IPS DF 6.9 (cell line): ENCODE measurements around the gene RNU6-8.

Source experiments
- DNase-seq: peaks from one replicate; pipeline ENCODE4 v3.0.0-alpha.2; 2013; ENCODE audit warnings: low read depth, low spot score
- H3K27ac ChIP-seq: one replicate; pipeline ENCODE4 v1.5.1; 2013; ENCODE audit warnings: low read length, control low read depth
- H3K27me3 ChIP-seq: 2 replicates; pipeline ENCODE4 v1.6.1; 2013; ENCODE audit warnings: mild to moderate bottlenecking, low read length; ENCODE audit not compliant: control insufficient read depth, insufficient read depth
- H3K36me3 ChIP-seq: 2 replicates; pipeline ENCODE4 v1.6.1; 2013; ENCODE audit warnings: low read length; ENCODE audit not compliant: control insufficient read depth, insufficient read depth
- H3K4me1 ChIP-seq: 2 replicates; pipeline ENCODE4 v1.6.1; 2013; ENCODE audit warnings: low read length; ENCODE audit not compliant: control insufficient read depth, insufficient read depth
- H3K4me3 ChIP-seq: 2 replicates; pipeline ENCODE4 v1.5.1; 2013; ENCODE audit warnings: mild to moderate bottlenecking, low read length
- H3K9me3 ChIP-seq: 2 replicates; pipeline ENCODE4 v1.6.1; 2013; ENCODE audit warnings: low read length, inconsistent platforms; ENCODE audit not compliant: control insufficient read depth, insufficient read depth
- WGBS: extraction: QIAGEN DNeasy Blood & Tissue Kit; methylation state at CpG from one replicate; pipeline ENCODE4 v1.1.7; 2013; ENCODE audit warnings: mixed read lengths, missing lambda C conversion rate; ENCODE audit not compliant: insufficient read length, insufficient coverage; 5-methylcytosine and 5-hydroxymethylcytosine counted together

RNU6-8 gene

DNA sequence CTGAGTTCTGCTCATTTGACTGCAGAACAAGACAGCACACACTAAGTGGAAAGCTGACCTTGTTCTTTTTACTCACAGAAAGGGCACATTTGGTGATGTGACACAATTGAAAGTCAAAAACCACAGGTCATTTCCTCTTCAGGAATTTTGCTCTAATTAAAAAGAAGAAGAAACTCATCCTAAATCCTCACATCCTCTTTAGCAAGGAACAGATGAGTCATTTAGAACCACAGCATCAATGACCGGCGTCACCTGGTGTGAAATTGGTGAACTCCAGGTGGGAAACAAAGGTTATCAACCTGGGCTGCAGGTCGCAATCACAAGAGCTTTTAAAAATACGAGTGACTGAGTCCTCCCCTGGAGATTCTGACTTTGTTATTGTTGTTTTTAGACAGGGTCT is 2.9 kb upstream of the RNU6-8 start:
- no peak overlapping the region for H3K27ac ChIP-seq
- H3K4me3 ChIP-seq: no peak overlapping the region
- no peaks in the 10 kb centered on the region for H3K36me3 ChIP-seq
- no peaks in the 10 kb centered on the region for H3K9me3 ChIP-seq
- no peaks in the 10 kb centered on the region for H3K27me3 ChIP-seq
- WGBS: no CpG with 5 or more reads among the region's 4 CpGs
- DNase-seq: no peak
- no peaks in the 10 kb centered on the region for H3K4me1 ChIP-seq

DNA sequence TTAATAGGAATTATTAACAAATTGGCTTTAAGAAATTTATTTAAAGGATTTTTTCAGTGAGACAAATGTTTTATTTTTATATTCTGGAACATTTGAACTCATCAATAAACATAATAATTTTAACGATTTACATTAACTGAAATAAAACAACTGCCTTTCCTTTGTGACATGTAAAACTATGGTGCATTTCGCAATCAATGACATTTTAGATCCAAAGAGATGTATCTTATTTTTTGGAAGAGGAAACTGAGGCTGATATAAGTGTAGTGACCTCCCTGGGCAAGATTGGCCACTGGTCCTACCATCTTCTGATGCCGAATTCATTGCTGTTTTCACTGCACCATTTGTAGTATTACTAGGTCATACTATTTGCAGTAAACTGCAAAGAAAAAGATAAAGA is 2.5 kb upstream of the RNU6-8 start:
- no peak for DNase-seq
- no peaks in the 10 kb centered on the region for H3K27me3 ChIP-seq
- H3K9me3 ChIP-seq: no peaks in the 10 kb centered on the region
- H3K4me1 ChIP-seq: no peaks in the 10 kb centered on the region
- no peaks in the 10 kb centered on the region for H3K36me3 ChIP-seq
- no CpG with 5 or more reads among the region's 3 CpGs for WGBS
- no peak overlapping the region for H3K4me3 ChIP-seq
- no peak overlapping the region for H3K27ac ChIP-seq

DNA sequence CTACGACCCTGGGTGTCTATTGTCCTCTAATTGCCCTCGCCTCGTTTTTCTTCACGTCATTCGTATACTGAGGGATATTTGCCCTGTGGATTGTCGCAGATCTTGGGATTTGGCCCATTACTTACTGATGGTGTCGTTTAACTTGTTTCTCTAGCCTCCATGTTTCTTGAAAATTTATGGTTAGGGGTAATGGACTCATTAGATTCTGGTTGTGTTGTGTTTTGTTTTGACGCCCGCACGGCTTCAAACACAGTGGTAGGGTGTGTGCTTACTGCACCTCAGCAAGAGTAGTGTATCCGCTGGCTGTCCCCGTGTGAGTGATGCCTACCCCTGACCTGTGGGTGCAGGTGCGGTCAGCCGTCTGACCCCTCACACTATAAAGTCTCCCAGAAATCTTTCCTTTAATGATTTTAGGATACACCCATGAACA is 874 bp upstream of the RNU6-8 start:
- no peaks in the 10 kb centered on the region for H3K4me1 ChIP-seq
- H3K27ac ChIP-seq: no peak overlapping the region
- peak overlapping the region; percentile 88; the same call in 1 of the 2 replicates for H3K4me3 ChIP-seq
- H3K36me3 ChIP-seq: no peaks in the 10 kb centered on the region
- no peaks in the 10 kb centered on the region for H3K9me3 ChIP-seq
- no peak for DNase-seq
- WGBS: no CpG with 5 or more reads among the region's 14 CpGs
- no peaks in the 10 kb centered on the region for H3K27me3 ChIP-seq

DNA sequence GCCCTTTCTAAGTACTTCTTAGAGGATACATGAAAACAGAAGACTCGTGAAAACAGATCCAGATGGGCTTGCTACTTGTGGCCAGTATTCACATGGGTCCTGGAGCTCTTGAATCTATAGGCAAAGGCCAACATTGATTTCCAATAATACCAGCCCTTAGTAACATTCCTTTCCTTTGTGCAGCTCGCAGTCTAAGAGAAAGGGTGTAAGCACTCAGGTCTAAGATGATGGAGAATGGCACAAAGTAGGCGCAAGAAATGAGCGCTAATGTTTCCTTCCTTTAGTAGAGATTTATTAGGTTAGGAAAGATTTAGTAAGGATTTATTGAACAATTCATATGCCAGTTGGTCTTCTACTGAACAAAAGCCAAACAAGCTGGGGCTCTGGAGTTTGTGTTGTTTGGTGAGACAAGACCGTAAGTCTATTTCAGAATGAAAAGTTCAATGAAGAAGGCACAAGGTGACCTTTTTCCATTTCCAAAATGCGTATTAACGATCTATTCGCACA is 525 bp downstream of the RNU6-8 start:
- no CpG with 5 or more reads among the region's 8 CpGs for WGBS

DNA sequence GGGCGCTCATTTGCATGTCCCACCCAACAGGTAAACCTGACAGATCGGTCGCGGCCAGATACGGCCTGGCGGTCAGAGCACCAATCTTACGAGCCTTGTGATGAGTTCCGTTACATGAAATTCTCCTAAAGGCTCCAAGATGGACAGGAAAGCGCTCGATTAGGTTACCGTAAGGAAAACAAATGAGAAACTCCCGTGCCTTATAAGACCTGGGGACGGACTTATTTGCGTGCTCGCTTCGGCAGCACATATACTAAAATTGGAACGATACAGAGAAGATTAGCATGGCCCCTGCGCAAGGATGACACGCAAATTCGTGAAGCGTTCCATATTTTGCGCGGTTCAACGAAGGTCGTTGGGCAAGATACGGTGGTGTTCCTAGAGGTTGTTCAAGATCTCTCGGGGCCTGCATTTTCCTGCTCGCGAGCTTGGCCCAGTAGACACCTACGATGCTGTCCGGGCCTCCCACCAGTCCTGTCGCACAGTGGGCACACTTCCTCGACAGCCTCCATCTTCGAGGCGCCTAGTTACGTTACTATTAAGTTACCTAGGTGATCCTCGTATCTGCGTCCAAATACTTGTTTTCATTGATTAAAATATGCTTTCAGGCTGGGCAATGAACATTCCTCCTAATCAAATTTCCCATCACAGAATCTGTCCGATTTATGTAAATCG is 1.1 kb downstream of the RNU6-8 start, which contains the start of gene RNU6-7:
RNU6-7 (plus strand) TSS at position 230 of the 675 bp plus-strand sequence.
- H3K36me3 ChIP-seq: no peaks in the 10 kb centered on the region
- no peak for DNase-seq
- WGBS: no CpG with 5 or more reads among the region's 40 CpGs
- H3K27me3 ChIP-seq: no peaks in the 10 kb centered on the region
- peak within 1 kb of the TSS; percentile 88 for H3K4me3 ChIP-seq
- no peaks in the 10 kb centered on the region for H3K4me1 ChIP-seq
- no peaks in the 10 kb centered on the region for H3K9me3 ChIP-seq
- no peak within 1 kb of the TSS for H3K27ac ChIP-seq

More for the DNA sequence above, 525 bp downstream of the RNU6-8 start:
- H3K36me3 ChIP-seq: no peaks in the 10 kb centered on the region
- H3K4me1 ChIP-seq: no peaks in the 10 kb centered on the region
- DNase-seq: no peak
- H3K27ac ChIP-seq: no peak overlapping the region
- peak overlapping the region; percentile 88; the same call in 1 of the 2 replicates for H3K4me3 ChIP-seq
- H3K9me3 ChIP-seq: no peaks in the 10 kb centered on the region
- H3K27me3 ChIP-seq: no peaks in the 10 kb centered on the region

DNA sequence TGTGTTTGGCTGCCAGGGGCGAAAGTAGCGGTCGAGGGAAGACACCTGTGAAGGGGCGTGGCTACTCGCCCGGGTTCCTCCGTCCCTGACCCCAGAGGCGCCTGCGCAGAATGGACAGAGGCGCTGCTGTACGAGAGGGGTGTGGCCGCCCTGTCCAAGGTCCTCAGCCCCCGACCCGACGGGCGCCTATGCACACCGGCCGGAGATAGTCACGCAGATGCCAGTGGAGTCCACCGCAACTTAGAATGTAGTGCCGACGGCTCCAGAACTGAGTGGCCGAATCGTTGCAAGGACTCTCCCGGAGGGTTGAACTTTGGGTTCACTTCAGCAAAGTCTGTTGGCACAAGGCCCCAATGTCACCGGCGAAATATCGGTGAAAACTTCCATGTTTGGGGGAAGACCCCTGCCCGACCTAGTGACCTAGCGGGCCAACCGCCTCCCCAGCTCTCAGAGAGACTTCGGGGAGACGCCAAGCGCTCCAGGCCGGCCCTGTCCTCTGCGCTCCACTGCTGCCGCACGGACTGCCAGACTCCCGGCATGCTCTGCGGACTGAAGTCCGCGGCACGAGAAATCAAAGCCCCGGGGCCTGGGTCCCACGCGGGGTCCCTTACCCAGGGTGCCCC is 1.8 kb downstream of the RNU6-8 start:
- H3K4me3 ChIP-seq: peak overlapping the region; percentile 88
- no CpG with 5 or more reads among the region's 46 CpGs for WGBS
- no peak overlapping the region for H3K27ac ChIP-seq
- no peaks in the 10 kb centered on the region for H3K27me3 ChIP-seq
- no peaks in the 10 kb centered on the region for H3K4me1 ChIP-seq
- no peaks in the 10 kb centered on the region for H3K36me3 ChIP-seq
- DNase-seq: peak; percentile 70
- no peaks in the 10 kb centered on the region for H3K9me3 ChIP-seq

DNA sequence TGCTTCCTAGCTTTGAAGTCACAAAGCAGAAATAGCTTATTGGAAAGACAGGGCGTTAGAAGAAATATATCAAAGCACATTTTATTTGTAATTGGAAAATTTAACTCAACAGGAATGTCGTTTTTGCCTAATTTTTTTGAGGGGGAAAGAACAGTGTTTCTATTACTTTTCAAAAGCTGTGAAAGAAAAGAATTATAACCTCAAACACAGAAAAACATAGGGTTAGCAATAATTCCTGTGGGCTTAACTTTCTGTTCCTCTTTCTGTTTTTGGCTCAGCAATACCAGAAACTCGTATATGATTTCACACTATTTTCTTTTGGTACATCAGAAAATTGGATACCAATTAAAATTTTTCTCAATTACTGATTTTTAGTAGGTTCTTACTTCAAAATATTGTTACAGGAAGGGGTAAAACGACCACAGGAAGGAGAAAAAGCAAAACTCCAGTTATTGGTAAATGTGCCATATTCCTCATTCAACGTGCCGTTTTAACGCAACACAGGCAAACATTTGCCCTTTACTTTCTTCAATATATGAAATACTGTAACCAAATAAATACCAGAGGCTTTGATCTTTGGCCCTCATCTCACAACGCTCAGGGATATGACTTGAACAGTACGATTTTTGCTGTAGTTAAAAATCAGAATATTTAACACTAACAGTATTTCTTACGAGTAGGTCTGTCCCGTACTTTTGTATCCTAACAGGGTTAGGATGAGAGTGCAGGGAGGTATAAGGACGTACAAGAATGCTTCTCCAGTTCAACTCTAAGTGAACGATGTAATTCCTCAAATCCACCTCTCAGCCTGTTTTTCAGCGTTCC is 2.5 kb downstream of the RNU6-8 start:
- Histone ChIP-seq H3K36me3 (no peaks in the 10 kb centered on the region), H3K9me3 (no peaks in the 10 kb centered on the region), H3K4me1 (no peaks in the 10 kb centered on the region), H3K27ac (no peak overlapping the region), H3K4me3 (peak overlapping the region; percentile 88; the same call in 1 of the 2 replicates), H3K27me3 (no peaks in the 10 kb centered on the region)
- DNase-seq: no peak
- no CpG with 5 or more reads among the region's 14 CpGs for WGBS

DNA sequence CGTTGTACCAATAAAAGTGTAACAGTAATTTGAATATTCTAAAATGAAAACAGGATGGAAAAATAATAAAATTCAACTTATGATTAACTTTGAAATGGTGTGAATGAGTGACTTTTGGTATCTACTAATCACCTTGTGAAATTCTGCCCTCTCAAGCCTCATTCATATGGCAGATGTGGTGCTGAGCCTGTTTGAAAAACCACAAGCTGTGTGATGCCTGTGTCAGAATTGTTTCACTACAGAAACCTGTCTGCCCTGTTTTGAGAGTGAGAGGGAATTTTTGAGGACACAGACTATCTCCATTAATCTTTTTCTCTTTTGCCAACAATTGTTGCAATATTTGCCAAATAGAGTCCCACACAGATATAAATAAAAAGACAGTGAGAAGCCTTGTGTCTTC is 5.2 kb downstream of the RNU6-8 start:
- DNase-seq: no peak
- Histone ChIP-seq H3K36me3 (no peaks in the 10 kb centered on the region), H3K27ac (no peak overlapping the region), H3K4me3 (no peak overlapping the region), H3K9me3 (no peaks in the 10 kb centered on the region), H3K27me3 (no peaks in the 10 kb centered on the region), H3K4me1 (no peaks in the 10 kb centered on the region)
- WGBS: no CpG with 5 or more reads among the region's 1 CpG

DNA sequence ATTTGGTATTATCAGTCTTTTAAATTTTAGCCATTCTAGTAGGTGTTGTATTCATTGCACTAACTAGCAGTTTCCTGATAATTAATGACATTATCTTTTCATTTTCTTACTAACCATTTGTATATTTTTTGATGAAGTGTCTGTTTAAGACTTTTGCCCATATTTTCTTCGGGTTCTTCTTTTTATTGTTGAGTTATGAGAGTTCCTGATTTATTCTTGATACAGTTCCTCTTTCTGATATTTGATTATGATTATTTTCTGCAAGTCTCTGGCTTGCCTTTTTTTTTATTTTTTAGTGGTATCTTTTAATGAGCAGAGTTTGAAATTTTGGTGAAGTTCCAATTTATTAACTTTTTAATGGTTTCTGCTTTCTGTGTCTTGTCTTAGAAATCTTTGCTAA is 7.4 kb downstream of the RNU6-8 start:
- no peak overlapping the region for H3K27ac ChIP-seq
- H3K4me1 ChIP-seq: no peaks in the 10 kb centered on the region
- no CpG with 5 or more reads among the region's 1 CpG for WGBS
- no peak for DNase-seq
- no peaks in the 10 kb centered on the region for H3K9me3 ChIP-seq
- H3K36me3 ChIP-seq: no peaks in the 10 kb centered on the region
- H3K27me3 ChIP-seq: no peaks in the 10 kb centered on the region
- H3K4me3 ChIP-seq: no peak overlapping the region

DNA sequence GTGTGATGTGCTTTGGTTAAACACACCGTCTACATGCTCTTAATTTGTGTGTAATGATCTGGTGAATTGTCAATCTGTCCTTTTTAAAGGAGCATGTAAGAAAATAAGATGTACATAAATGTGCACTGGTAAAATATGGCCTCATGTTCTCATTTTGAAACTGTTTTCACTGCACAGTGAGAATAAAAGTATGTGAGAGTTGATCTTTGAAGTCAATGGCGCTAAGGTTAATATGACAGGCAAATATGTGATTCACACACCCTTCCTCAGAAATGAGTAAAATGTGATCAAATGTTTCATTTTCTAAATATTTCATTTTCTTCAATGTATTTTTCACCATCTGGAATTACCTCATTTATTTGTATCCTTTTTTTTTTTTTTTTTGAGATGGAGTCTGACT is 9.5 kb downstream of the RNU6-8 start:
- Histone ChIP-seq H3K9me3 (no peaks in the 10 kb centered on the region), H3K27ac (no peak overlapping the region), H3K4me3 (no peak overlapping the region), H3K27me3 (no peaks in the 10 kb centered on the region), H3K4me1 (no peaks in the 10 kb centered on the region), H3K36me3 (no peaks in the 10 kb centered on the region)
- WGBS: no CpG with 5 or more reads among the region's 2 CpGs
- no peak for DNase-seq
